HEK293 (cell line): ENCODE results near the gene ABHD14A.

ENCODE experiments used
- CTCF ChIA-PET: fragments of 350-600 bp; formaldehyde crosslinking; extraction: SDS; loops from one replicate; lab custom pipeline; 2021; ENCODE audit warnings: antibody characterized with exemption; lab: Yijun Ruan, JAX
- POLR2A ChIA-PET: fragments of 300-600 bp; formaldehyde crosslinking; extraction: SDS; loops from one replicate; lab custom pipeline; 2020; ENCODE audit warnings: antibody characterized with exemption, inconsistent platforms; lab: Yijun Ruan, JAX
- H3K27ac ChIP-seq: fragments of 200-500 bp; sonication (Bioruptor generic); 2 replicates; pipeline ENCODE4 v1.5.1; 2014; ENCODE audit warnings: low read depth, low read length, control low read depth, inconsistent platforms; ENCODE audit errors: extremely low read depth
- H3K36me3 ChIP-seq, 2 experiments: fragments of 200-500 bp in 1 of 2; sonication (Bioruptor generic) in 1 of 2; 1 replicate in 1 of 2; 2 replicates in 1 of 2; pipeline ENCODE4 v1.5.1; 2014 to 2017; ENCODE audit warnings: inconsistent platforms in 2 of 2, low read length in 2 of 2; ENCODE audit not compliant: control insufficient read depth in 2 of 2, insufficient read depth in 1 of 2
- H3K4me1 ChIP-seq: fragments of 200-500 bp; sonication (Bioruptor generic); 2 replicates; pipeline ENCODE4 v1.5.1; 2014; ENCODE audit warnings: mild to moderate bottlenecking, low read length, inconsistent platforms; ENCODE audit not compliant: control insufficient read depth, insufficient read depth
- H3K4me3 ChIP-seq: 2 replicates; pipeline ENCODE4 v1.5.1; 2011; ENCODE audit warnings: low read depth, mild to moderate bottlenecking, control low read depth, low read length, moderate library complexity
- H3K9me3 ChIP-seq: fragments of 200-500 bp; sonication (Bioruptor generic); 2 replicates; pipeline ENCODE4 v1.5.1; 2014; ENCODE audit warnings: low read depth, low read length, inconsistent platforms; ENCODE audit not compliant: control insufficient read depth, insufficient read depth
- KLF10 ChIP-seq: fragments of 450-650 bp; IDR thresholded peaks from 2 replicates; pipeline ENCODE4 v1.5.1; 2018; ENCODE audit warnings: missing biosample characterization, mild to moderate bottlenecking, missing genetic modification characterization
- KLF9 ChIP-seq: fragments of 450-650 bp; formaldehyde crosslinking; IDR thresholded peaks from 2 replicates; pipeline ENCODE4 v1.5.1; 2016; ENCODE audit warnings: missing biosample characterization, missing genetic modification characterization, low read depth
- TSHZ1 ChIP-seq: fragments of 450-650 bp; formaldehyde crosslinking; IDR thresholded peaks from 2 replicates; pipeline ENCODE4 v1.5.1; 2016; ENCODE audit warnings: missing biosample characterization, missing genetic modification characterization, borderline replicate concordance
- ZFP3 ChIP-seq: fragments of 450-650 bp; formaldehyde crosslinking; IDR thresholded peaks from 2 replicates; pipeline ENCODE4 v1.5.1; 2016; ENCODE audit warnings: low read depth, missing biosample characterization, missing genetic modification characterization
- ZFP41 ChIP-seq: fragments of 450-650 bp; formaldehyde crosslinking; IDR thresholded peaks from 2 replicates; pipeline ENCODE4 v1.5.1; 2016; ENCODE audit warnings: missing biosample characterization, missing genetic modification characterization, borderline replicate concordance
- ZNF10 ChIP-seq: fragments of 450-650 bp; formaldehyde crosslinking; IDR thresholded peaks from 2 replicates; pipeline ENCODE4 v1.5.1; 2017; ENCODE audit warnings: missing biosample characterization, missing genetic modification characterization
- ZNF2 ChIP-seq: fragments of 450-650 bp; formaldehyde crosslinking; IDR thresholded peaks from 2 replicates; pipeline ENCODE4 v1.5.1; 2016; ENCODE audit warnings: missing biosample characterization, missing genetic modification characterization
- ZNF391 ChIP-seq: fragments of 450-650 bp; formaldehyde crosslinking; IDR thresholded peaks from 2 replicates; pipeline ENCODE4 v1.5.1; 2016; ENCODE audit warnings: low read depth, missing biosample characterization, missing genetic modification characterization, borderline replicate concordance
- ZNF416 ChIP-seq: fragments of 450-650 bp; formaldehyde crosslinking; IDR thresholded peaks from 2 replicates; pipeline ENCODE4 v1.5.1; 2016; ENCODE audit warnings: missing biosample characterization, missing genetic modification characterization
- ZNF423 ChIP-seq: fragments of 450-650 bp; formaldehyde crosslinking; IDR thresholded peaks from 2 replicates; pipeline ENCODE4 v1.5.1; 2016; ENCODE audit warnings: missing biosample characterization, missing genetic modification characterization
- ZNF48 ChIP-seq: fragments of 450-650 bp; formaldehyde crosslinking; IDR thresholded peaks from 2 replicates; pipeline ENCODE4 v1.5.1; 2016; ENCODE audit warnings: missing biosample characterization, missing genetic modification characterization
- ZNF558 ChIP-seq: fragments of 450-650 bp; formaldehyde crosslinking; IDR thresholded peaks from 2 replicates; pipeline ENCODE4 v1.5.1; 2016; ENCODE audit warnings: missing biosample characterization, missing genetic modification characterization
- ZNF654 ChIP-seq: fragments of 450-650 bp; formaldehyde crosslinking; IDR thresholded peaks from 2 replicates; pipeline ENCODE4 v1.5.1; 2016; ENCODE audit warnings: low read depth, missing biosample characterization, missing genetic modification characterization
- ZNF776 ChIP-seq: fragments of 450-650 bp; formaldehyde crosslinking; IDR thresholded peaks from 2 replicates; pipeline ENCODE4 v1.5.0; 2017; ENCODE audit warnings: missing biosample characterization, missing genetic modification characterization, borderline replicate concordance
- ZSCAN23 ChIP-seq: fragments of 450-650 bp; formaldehyde crosslinking; IDR thresholded peaks from 2 replicates; pipeline ENCODE4 v1.5.1; 2016; ENCODE audit warnings: missing biosample characterization, missing genetic modification characterization
- ZSCAN30 ChIP-seq: fragments of 450-650 bp; IDR thresholded peaks from 2 replicates; pipeline ENCODE4 v1.5.1; 2018; ENCODE audit warnings: missing biosample characterization, mild to moderate bottlenecking, missing genetic modification characterization, moderate library complexity
- TF ChIP-seq, protein P1 (sequence below): fragments of 450-650 bp; formaldehyde crosslinking; IDR thresholded peaks from 2 replicates; pipeline ENCODE4 v1.5.1; 2017; ENCODE audit warnings: missing biosample characterization, missing genetic modification characterization
- TF ChIP-seq, protein P2 (sequence below): fragments of 450-650 bp; formaldehyde crosslinking; IDR thresholded peaks from 2 replicates; pipeline ENCODE4 v1.5.1; 2016; ENCODE audit warnings: missing biosample characterization, missing genetic modification characterization
- TF ChIP-seq, protein P3 (sequence below): fragments of 450-650 bp; formaldehyde crosslinking; IDR thresholded peaks from 2 replicates; pipeline ENCODE4 v1.5.1; 2016; ENCODE audit warnings: missing biosample characterization, missing genetic modification characterization

Gene ABHD14A

GRCh38 chr3:51945926-51946705 lies 28.7 kb upstream of the ABHD14A start:
- H3K27ac ChIP-seq = no peak overlapping the region
- POLR2A ChIA-PET = no interaction called here
- H3K4me3 ChIP-seq = no peak overlapping the region
- CTCF ChIA-PET = interaction anchor here (1.0 kb wide), 1 partner anchor 146 kb away, joined by 3 read pairs; no protein-coding TSS in a partner anchor
- peaks cover 0 to 15% of the 10 kb centered on the region in 2 experiments; a peak in 1 of 3 replicates for H3K36me3 ChIP-seq
- no peaks in the 10 kb centered on the region for H3K9me3 ChIP-seq
- peaks cover 4% of the 10 kb centered on the region for H3K4me1 ChIP-seq
- TF ChIP-seq ZNF416 (tag by site-specific recombination) (no peak), ZSCAN23 (tag by site-specific recombination) (no peak), ZNF48 (no peak), ZFP3 (tag by site-specific recombination) (no peak), TSHZ1 (tag by site-specific recombination) (no peak), ZNF558 (no peak), ZNF776 (no peak), ZFP41 (tag by site-specific recombination) (no peak), ZNF423 (tag by site-specific recombination) (no peak), KLF10 (tag by site-specific recombination) (no peak), KLF9 (tag by site-specific recombination) (no peak), ZNF654 (tag by site-specific recombination) (no peak), ZNF391 (tag by site-specific recombination) (no peak), ZNF10 (no peak), ZNF2 (tag by site-specific recombination) (no peak), ZSCAN30 (tag by site-specific recombination) (no peak)
- TF ChIP-seq, protein P1, sequence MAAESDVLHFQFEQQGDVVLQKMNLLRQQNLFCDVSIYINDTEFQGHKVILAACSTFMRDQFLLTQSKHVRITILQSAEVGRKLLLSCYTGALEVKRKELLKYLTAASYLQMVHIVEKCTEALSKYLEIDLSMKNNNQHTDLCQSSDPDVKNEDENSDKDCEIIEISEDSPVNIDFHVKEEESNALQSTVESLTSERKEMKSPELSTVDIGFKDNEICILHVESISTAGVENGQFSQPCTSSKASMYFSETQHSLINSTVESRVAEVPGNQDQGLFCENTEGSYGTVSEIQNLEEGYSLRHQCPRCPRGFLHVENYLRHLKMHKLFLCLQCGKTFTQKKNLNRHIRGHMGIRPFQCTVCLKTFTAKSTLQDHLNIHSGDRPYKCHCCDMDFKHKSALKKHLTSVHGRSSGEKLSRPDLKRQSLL (tag by site-specific recombination) = no peak
- TF ChIP-seq, protein P2, sequence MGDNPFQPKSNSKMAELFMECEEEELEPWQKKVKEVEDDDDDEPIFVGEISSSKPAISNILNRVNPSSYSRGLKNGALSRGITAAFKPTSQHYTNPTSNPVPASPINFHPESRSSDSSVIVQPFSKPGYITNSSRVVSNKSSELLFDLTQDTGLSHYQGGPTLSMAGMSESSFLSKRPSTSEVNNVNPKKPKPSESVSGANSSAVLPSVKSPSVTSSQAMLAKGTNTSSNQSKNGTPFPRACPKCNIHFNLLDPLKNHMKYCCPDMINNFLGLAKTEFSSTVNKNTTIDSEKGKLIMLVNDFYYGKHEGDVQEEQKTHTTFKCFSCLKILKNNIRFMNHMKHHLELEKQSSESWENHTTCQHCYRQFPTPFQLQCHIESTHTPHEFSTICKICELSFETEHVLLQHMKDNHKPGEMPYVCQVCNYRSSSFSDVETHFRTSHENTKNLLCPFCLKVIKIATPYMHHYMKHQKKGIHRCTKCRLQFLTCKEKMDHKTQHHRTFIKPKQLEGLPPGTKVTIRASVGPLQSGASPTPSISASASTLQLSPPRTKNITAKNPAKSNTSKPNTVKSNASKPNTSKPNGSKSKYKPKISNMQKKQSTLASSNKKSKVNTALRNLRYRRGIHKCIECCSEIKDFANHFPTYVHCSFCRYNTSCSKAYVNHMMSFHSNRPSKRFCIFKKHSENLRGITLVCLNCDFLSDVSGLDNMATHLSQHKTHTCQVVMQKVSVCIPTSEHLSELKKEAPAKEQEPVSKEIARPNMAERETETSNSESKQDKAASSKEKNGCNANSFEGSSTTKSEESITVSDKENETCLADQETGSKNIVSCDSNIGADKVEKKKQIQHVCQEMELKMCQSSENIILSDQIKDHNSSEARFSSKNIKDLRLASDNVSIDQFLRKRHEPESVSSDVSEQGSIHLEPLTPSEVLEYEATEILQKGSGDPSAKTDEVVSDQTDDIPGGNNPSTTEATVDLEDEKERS (tag by site-specific recombination) = no peak
- TF ChIP-seq, protein P3, sequence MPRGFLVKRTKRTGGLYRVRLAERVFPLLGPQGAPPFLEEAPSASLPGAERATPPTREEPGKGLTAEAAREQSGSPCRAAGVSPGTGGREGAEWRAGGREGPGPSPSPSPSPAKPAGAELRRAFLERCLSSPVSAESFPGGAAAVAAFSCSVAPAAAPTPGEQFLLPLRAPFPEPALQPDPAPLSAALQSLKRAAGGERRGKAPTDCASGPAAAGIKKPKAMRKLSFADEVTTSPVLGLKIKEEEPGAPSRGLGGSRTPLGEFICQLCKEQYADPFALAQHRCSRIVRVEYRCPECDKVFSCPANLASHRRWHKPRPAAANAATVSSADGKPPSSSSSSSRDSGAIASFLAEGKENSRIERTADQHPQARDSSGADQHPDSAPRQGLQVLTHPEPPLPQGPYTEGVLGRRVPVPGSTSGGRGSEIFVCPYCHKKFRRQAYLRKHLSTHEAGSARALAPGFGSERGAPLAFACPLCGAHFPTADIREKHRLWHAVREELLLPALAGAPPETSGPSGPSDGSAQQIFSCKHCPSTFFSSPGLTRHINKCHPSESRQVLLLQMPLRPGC (tag by site-specific recombination) = no peak
